Colonic mucosa (tissue), 4 donors: ENCODE results near the gene SNPH. TPM values are rescaled to one million over a fixed set of nuclear protein-coding genes. Genes with fewer than 3 reads are reported as not detected.
A peak's percentile ranks its signal among the peaks of the same experiment; 100 is the strongest.

Experiments
- DNase-seq: peaks from one replicate; pipeline ENCODE4 v3.0.0-alpha.2; 2020
- H3K27ac ChIP-seq: fragments of 200-600 bp; one replicate; pipeline ENCODE4 v1.8.0; 2021
- H3K27me3 ChIP-seq: fragments of 200-600 bp; one replicate; pipeline ENCODE4 v1.8.0; 2021
- H3K36me3 ChIP-seq: fragments of 200-600 bp; one replicate; pipeline ENCODE4 v1.8.0; 2021
- H3K4me1 ChIP-seq: fragments of 200-600 bp; one replicate; pipeline ENCODE4 v1.8.0; 2021; ENCODE audit warnings: mild to moderate bottlenecking
- H3K4me3 ChIP-seq: fragments of 200-600 bp; one replicate; pipeline ENCODE4 v1.8.0; 2021
- H3K9ac ChIP-seq, 2 donors: one replicate each; pipeline ENCODE4 v1.7.0; 2013; ENCODE audit warnings: control low read depth in 2 of 2, low read depth in 2 of 2, low read length in 2 of 2
- H3K9me3 ChIP-seq: fragments of 200-600 bp; one replicate; pipeline ENCODE4 v1.8.0; 2021
- intact Hi-C: fragments of 100-400 bp; cut with DNase I; formaldehyde crosslinking; loops from one replicate; pipeline ENCODE4 v1.14.1; 2022
- total RNA-seq, 2 donors: library from RNA; stranded (reverse); fragmentation: NEBNext Ultra II Directional in 1 of 2; extraction: Animal tissue kit (Norgen Biotek cat#: 25700) in 1 of 2; gene quantifications; one replicate each; pipeline ENCODE4 v1.2.1, GENCODE V29; 2021
- TF ChIP-seq, protein P1 (sequence below): fragments of 200-600 bp; IDR thresholded peaks from one replicate; pipeline ENCODE4 v1.8.0; 2022; ENCODE audit warnings: antibody characterized with exemption, mild to moderate bottlenecking
- donor health status: healthy.
- donor health status: DM: no; HTN: no; CAD: no.
- donor health status: DM: no; HTN: no; CAD: no.

The SNPH gene
- total RNA-seq, 2 donors from 2014 or later = 1.9 to 2.4 TPM

DNA sequence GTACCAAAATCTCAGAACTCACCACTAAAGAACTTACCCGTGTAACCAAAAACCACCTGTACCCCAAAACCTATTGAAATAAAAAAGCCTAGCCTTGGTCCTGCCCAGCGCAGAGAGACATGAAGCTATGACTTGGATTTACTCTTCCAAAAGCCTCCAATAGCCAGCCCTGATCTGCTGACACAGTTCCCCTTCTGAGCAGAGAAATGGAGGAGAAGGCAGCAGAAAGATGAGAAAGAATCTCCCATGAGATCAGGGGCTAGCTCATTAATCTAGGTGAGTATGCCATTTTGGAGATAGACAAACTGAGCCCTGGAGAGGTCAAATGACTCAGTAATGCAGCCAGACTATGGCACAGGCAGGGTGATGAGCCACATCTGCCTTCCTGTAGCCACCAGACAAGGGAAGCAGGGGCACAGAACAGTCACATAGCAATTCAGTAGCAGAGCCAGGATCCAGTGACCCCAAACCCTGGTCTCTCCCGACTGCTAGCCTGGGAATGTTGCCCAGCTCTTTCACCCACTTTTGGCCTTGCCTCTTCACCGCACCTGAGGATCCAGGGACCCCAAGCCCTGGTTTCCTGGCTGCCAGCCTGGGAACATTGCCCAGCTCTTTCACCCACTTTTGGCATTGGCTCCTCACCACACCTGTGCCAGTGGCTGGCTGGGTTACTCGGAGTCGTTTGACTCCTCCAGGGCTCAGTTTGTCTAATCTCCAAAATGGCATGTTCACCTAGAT lies 70.0 kb downstream of the SNPH start:
- TF ChIP-seq, protein P1, sequence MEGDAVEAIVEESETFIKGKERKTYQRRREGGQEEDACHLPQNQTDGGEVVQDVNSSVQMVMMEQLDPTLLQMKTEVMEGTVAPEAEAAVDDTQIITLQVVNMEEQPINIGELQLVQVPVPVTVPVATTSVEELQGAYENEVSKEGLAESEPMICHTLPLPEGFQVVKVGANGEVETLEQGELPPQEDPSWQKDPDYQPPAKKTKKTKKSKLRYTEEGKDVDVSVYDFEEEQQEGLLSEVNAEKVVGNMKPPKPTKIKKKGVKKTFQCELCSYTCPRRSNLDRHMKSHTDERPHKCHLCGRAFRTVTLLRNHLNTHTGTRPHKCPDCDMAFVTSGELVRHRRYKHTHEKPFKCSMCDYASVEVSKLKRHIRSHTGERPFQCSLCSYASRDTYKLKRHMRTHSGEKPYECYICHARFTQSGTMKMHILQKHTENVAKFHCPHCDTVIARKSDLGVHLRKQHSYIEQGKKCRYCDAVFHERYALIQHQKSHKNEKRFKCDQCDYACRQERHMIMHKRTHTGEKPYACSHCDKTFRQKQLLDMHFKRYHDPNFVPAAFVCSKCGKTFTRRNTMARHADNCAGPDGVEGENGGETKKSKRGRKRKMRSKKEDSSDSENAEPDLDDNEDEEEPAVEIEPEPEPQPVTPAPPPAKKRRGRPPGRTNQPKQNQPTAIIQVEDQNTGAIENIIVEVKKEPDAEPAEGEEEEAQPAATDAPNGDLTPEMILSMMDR = no peak
- Histone ChIP-seq H3K4me1 (no peaks in the 10 kb centered on the region), H3K9me3 (no peaks in the 10 kb centered on the region), H3K27ac (no peak overlapping the region), H3K9ac (no peak overlapping the region), H3K4me3 (no peak overlapping the region), H3K36me3 (no peaks in the 10 kb centered on the region), H3K27me3 (no peaks in the 10 kb centered on the region)
- no peak for DNase-seq
- intact Hi-C loops = no loop called here

DNA sequence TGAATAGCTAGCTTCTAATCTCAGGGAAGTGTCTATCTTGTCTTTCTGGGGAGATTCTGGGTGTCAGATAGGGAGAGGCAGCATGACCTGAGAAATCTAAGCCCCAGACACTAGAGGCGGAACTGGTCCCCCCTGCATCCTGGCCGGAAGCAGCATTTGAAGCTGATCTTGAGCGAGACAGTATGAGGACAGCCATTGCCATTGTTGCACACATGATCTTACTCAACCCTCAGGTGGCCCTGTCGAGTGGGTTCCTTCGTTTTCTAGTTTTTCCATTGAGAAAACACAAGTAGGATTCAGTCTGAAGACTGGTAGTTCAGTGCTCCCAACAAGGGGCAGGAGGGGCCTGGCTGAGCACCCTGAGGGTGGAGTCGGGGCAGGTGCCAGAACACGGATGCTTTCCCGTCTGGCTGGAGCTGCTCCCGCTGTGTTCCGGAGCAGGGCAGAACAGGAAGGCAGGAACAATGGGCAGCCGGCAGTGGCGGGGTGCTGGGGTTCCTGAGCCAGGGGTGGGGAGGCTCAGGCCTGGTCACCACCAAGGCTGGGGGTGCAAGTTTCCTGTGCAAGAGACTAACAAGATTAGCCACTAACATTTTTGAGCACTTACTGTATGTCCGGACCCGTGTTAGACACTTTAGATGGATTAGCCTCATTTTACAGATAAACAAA lies 70.7 kb downstream of the SNPH start:
- H3K27ac ChIP-seq = no peak overlapping the region
- intact Hi-C loops = no loop called here
- peak; percentile 58 for DNase-seq
- TF ChIP-seq, protein P1 = no peak
- no peaks in the 10 kb centered on the region for H3K27me3 ChIP-seq
- H3K4me3 ChIP-seq = no peak overlapping the region
- peak overlapping the region in 1 of 2 donors; percentile 6 for H3K9ac ChIP-seq
- no peaks in the 10 kb centered on the region for H3K36me3 ChIP-seq
- H3K9me3 ChIP-seq = no peaks in the 10 kb centered on the region
- H3K4me1 ChIP-seq = no peaks in the 10 kb centered on the region

DNA sequence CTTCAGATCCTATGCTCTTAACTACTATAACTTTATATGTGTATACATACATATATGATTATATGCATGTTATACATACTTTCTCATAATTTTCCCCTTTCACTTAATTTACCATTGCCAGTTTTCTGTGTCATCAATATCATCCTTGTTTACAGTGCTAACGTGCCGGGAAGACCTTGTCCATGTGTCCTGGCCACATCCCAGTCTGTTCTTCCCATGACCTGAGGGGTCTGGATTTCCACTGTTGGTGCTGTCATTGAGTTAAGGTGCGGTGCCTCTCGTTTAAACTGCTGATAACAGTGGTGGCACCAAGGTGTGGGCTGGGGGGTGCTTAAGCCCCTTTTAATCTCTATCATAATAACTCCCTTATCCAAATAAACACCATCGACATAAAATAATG lies 71.3 kb downstream of the SNPH start:
- Histone ChIP-seq H3K4me1 (no peaks in the 10 kb centered on the region), H3K4me3 (no peak overlapping the region), H3K27ac (no peak overlapping the region), H3K9me3 (no peaks in the 10 kb centered on the region), H3K36me3 (no peaks in the 10 kb centered on the region), H3K27me3 (no peaks in the 10 kb centered on the region), H3K9ac (no peak overlapping the region)
- TF ChIP-seq, protein P1 = no peak
- no peak for DNase-seq
- intact Hi-C loops = no loop called here

DNA sequence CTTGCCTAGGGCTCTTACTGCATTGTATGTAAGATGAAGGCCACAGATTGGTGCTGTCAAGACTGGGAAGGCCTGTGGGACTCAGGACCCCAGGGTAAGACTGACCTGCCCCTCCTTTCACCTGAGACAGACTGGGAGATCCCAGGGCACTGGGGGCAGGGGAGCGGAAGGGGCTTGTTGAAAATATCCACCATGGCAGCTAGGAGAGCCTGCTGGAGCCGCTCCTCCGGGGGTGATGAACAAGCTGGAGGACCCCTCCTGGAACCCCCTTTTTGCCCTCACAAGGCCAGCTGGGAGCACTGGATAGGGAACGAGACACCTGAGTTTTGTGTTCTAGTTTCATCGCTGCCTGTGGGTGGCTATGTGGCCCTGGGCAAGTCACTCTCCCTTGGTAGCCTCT lies 72.0 kb downstream of the SNPH start:
- Histone ChIP-seq H3K9me3 (no peaks in the 10 kb centered on the region), H3K27ac (no peak overlapping the region), H3K4me1 (no peaks in the 10 kb centered on the region), H3K9ac (no peak overlapping the region), H3K4me3 (no peak overlapping the region), H3K27me3 (no peaks in the 10 kb centered on the region), H3K36me3 (no peaks in the 10 kb centered on the region)
- TF ChIP-seq, protein P1 = no peak
- intact Hi-C loops = no loop called here
- DNase-seq = no peak

DNA sequence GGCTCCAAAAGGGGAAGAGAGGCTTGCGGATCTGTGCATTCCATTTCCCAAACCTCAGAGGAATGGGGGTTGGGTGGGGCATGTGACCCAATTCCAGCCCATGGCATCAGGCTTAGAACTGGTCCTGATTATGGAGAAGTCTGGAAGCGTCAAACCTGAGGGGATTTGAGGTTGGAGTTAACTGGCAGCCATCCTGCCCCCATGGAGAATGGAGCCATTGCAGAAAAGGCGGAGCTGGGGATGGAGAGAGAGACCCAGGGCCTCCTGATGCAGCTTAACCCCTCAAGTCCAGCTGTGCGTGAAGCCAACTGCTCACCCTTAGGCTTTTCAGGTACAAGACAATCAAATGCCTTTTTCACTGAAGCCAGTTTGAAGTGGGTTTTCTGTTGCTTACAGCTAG lies 72.7 kb downstream of the SNPH start:
- no peak for DNase-seq
- no peak overlapping the region for H3K4me3 ChIP-seq
- no peak overlapping the region for H3K9ac ChIP-seq
- H3K4me1 ChIP-seq = no peaks in the 10 kb centered on the region
- no peaks in the 10 kb centered on the region for H3K36me3 ChIP-seq
- no peak overlapping the region for H3K27ac ChIP-seq
- TF ChIP-seq, protein P1 = no peak
- intact Hi-C loops = no loop called here
- H3K27me3 ChIP-seq = no peaks in the 10 kb centered on the region
- H3K9me3 ChIP-seq = no peaks in the 10 kb centered on the region
